ENCODE data around the gene ABCB4.
"Not testable (repeated sequence)": the region's sequence is repeated elsewhere in the genome, so short reads cannot be mapped to it uniquely, and the experiment has no call there.

ABCB4 gene

DNA sequence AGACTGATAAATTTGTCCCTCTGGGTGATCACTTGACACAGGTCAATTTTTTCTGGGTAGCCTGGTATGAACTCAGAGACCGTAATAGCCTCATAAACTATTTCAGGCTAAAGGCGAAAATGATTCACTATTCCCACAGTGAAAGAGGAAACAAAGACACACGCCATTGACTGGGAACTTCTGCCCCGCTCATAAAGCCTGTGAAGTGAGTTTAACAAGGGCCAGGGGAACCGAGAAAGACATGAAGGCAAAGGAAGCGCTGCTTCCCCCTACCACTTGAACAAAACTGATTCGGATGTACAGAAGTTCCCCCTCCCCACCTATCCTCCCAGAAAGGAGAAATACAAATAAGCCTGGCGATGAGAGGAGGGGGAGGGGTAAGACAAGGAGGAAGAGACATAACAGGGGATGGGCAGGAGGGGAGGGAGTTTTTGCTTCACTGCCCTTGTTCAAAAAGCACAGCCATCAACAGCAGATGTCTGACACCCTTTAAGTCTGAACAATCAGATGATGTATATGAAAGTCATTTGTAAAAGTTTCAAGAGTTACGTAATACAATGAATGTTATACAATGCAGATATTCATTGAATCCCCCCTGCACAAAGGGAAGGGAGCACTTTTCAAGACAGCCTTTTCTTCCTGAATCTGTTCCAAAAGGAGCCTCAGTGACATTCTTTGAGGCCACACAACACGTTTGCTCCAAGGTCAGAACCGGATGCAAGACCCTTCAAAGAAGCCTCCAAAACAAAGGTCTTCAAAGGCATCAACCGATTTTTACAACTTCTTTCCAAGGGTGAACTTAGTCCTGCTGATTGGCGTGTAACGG, 734 bp downstream of the ABCB4 start:
- H3K4me3 ChIP-seq (ENCODE audit: low read length) = peak overlapping the region; percentile 71
- 0 out of 2 replicates have a peak, but pooled peaks cover 4% of the 10 kb centered on the region for H3K4me1 ChIP-seq (ENCODE audit: insufficient read depth, low read length)
- no peaks in the 10 kb centered on the region for H3K9me3 ChIP-seq (ENCODE audit: insufficient read depth, low read depth, low read length)
- no peak overlapping the region for H3K9ac ChIP-seq (ENCODE audit: low read depth, low read length)
- H3K27me3 ChIP-seq (ENCODE audit: insufficient read depth, low read length) = peaks cover 47% of the 10 kb centered on the region
- H3K27ac ChIP-seq (ENCODE audit: low read length) = no peak overlapping the region
- H3K36me3 ChIP-seq (ENCODE audit: insufficient read depth, low read depth, low read length) = no peaks in the 10 kb centered on the region

DNA sequence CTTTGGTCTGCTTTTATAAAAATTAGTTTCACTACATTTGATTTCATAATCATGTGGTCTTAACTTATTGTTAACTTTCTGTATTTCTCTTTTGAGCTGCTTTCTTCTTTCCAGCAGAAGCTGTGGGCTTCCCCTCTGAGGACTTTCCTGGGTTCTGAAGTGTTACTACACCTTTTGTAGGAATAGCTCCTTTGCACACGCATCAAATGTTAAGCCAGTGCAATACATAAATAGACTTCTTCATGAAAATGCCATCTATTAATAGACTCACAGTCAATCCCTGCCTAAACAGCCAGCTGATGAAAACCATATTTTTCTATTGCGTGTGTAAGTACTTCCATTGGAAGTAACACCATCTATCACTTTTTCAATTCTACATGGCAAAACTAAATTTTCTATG, 1.5 kb downstream of the ABCB4 start:
- 0 out of 2 replicates have a peak, but pooled peaks cover 4% of the 10 kb centered on the region for H3K4me1 ChIP-seq (ENCODE audit: insufficient read depth, low read length)
- no peak overlapping the region for H3K9ac ChIP-seq (ENCODE audit: low read depth, low read length)
- H3K4me3 ChIP-seq (ENCODE audit: low read length) = no peak overlapping the region
- H3K36me3 ChIP-seq (ENCODE audit: insufficient read depth, low read depth, low read length) = no peaks in the 10 kb centered on the region
- H3K9me3 ChIP-seq (ENCODE audit: insufficient read depth, low read depth, low read length) = no peaks in the 10 kb centered on the region
- no peak overlapping the region for H3K27ac ChIP-seq (ENCODE audit: low read length)
- peaks cover 47% of the 10 kb centered on the region for H3K27me3 ChIP-seq (ENCODE audit: insufficient read depth, low read length)

DNA sequence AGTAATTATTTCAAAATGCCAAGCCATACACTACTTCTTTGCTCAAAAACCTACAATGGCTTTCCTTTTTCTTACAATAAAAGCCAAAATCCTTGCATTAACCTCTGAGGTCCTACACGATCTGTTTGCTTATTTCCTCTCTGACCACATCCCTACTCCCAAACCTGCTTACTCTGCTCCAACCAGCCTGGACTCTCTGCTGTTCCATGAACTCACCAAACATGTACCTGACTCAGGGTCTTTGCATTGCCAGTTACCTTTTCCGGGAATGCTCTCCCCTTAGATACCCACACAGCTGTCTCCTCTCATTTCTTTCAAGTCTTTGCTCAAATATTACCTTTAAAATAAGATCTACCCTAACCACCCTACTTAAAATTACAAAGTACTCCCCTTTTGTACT, 2.3 kb downstream of the ABCB4 start:
- H3K9ac ChIP-seq (ENCODE audit: low read depth, low read length) = no peak overlapping the region
- H3K4me3 ChIP-seq (ENCODE audit: low read length) = no peak overlapping the region
- no peaks in the 10 kb centered on the region for H3K36me3 ChIP-seq (ENCODE audit: insufficient read depth, low read depth, low read length)
- H3K27me3 ChIP-seq (ENCODE audit: insufficient read depth, low read length) = peaks cover 47% of the 10 kb centered on the region
- H3K9me3 ChIP-seq (ENCODE audit: insufficient read depth, low read depth, low read length) = no peaks in the 10 kb centered on the region
- 0 out of 2 replicates have a peak, but pooled peaks cover 4% of the 10 kb centered on the region for H3K4me1 ChIP-seq (ENCODE audit: insufficient read depth, low read length)
- no peak overlapping the region for H3K27ac ChIP-seq (ENCODE audit: low read length)

DNA sequence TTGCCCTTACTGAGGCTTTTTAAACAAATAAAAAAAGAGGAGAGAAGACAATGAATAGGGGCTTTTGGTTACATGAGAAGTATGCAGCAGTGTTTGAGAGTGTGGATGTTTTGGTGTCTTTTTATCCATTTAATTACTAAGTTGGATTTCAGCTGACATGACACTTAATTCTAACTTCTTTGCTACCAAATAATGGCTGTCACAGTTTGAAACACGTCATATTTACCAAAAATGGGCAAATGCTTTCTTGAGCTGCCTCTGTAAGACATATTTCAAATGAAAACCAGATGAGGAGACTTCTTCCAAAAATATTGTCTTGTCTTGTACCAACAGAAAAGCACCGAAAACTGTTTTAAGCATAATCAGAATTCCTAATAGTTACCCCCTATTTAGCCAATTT, 4.0 kb downstream of the ABCB4 start:
- H3K36me3 ChIP-seq (ENCODE audit: insufficient read depth, low read depth, low read length) = no peaks in the 10 kb centered on the region
- H3K9me3 ChIP-seq (ENCODE audit: insufficient read depth, low read depth, low read length) = no peaks in the 10 kb centered on the region
- 0 out of 2 replicates have a peak, but pooled peaks cover 4% of the 10 kb centered on the region for H3K4me1 ChIP-seq (ENCODE audit: insufficient read depth, low read length)
- no peak overlapping the region for H3K27ac ChIP-seq (ENCODE audit: low read length)
- peaks cover 34% of the 10 kb centered on the region for H3K27me3 ChIP-seq (ENCODE audit: insufficient read depth, low read length)
- H3K9ac ChIP-seq (ENCODE audit: low read depth, low read length) = no peak overlapping the region
- H3K4me3 ChIP-seq (ENCODE audit: low read length) = no peak overlapping the region

DNA sequence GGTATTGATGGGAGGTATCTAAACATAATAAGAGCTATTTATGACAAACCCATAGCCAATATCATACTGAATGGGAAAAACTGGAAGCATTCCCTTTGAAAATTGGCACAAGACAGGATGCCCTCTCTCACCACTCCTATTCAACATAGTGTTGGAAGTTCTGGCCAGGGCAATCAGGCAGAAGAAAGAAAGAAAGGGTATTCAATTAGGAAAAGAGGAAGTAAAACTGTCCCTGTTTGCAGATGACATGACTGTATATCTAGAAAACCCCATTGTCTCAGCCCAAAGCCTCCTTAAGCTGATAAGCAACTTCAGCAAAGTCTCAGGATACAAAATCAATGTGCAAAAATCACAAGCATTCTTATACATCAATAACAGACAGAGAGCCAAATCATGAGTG, 6.3 kb downstream of the ABCB4 start:
- not testable (repeated sequence) for H3K36me3 ChIP-seq (ENCODE audit: insufficient read depth, low read depth, low read length); H3K9ac ChIP-seq (ENCODE audit: low read depth, low read length); H3K27ac ChIP-seq (ENCODE audit: low read length); H3K9me3 ChIP-seq (ENCODE audit: insufficient read depth, low read depth, low read length); H3K4me3 ChIP-seq (ENCODE audit: low read length); H3K4me1 ChIP-seq (ENCODE audit: insufficient read depth, low read length)
- peaks cover 13% of the 10 kb centered on the region; the same call in 1 of the 2 replicates for H3K27me3 ChIP-seq (ENCODE audit: insufficient read depth, low read length)

DNA sequence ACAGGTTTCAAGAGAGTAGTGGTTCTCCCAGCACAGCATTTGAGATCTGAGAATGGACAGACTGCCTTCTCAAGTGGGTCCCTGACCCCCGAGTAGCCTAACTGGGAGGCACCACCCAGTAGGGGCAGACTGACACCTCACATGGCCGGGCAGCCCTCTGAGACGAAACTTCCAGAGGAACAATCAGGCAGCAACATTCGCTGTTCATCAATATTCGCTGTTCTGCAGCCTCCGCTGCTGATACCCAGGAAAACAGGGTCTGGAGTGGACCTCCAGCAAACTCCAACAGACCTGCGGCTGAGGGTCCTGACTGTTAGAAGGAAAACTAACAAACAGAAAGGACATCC, 10.0 kb downstream of the ABCB4 start:
- H3K27me3 ChIP-seq (ENCODE audit: insufficient read depth, low read length); H3K27ac ChIP-seq (ENCODE audit: low read length); H3K9me3 ChIP-seq (ENCODE audit: insufficient read depth, low read depth, low read length); H3K9ac ChIP-seq (ENCODE audit: low read depth, low read length); H3K36me3 ChIP-seq (ENCODE audit: insufficient read depth, low read depth, low read length): not testable (repeated sequence)
- Histone ChIP-seq H3K4me1 (ENCODE audit: insufficient read depth, low read length) (peaks cover 10% of the 10 kb centered on the region; the same call in 1 of the 2 replicates), H3K4me3 (ENCODE audit: low read length) (0 out of 2 replicates have a peak overlapping the region, but pooled peaks have one; percentile 52)

DNA sequence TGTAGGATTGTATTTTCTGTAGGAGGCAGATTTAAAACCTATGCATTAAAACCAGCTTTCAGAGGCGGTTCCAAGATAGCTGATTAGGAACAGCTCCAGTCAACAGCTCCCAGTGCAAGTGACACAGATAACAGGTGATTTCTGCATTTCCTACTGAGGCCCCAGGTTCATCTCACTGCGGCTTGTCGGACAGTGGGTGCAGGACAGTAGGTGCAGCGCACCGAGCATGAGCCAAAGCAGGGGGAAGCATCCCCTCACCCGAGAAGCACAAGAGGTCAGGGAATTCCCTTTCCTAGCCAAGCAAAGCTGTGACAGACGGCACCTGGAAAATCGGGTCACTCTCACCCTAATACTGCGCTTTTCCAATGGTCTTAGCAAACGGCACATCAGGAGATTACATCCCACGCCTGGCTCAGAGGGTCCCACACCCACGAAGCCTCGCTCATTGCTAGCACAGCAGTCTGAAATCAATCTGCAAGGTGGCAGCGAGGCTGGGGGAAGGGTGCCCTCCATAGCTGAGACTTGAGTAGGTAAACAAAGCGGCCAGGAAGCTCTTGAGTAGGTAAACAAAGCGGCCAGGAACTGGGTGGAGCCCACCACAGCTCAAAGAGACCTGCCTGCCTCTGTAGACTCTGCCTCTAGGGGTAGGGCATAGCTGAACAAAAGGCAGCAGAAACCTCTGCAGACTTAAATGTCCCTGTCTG, 10.5 kb downstream of the ABCB4 start:
- peak overlapping the region; percentile 52; the same call in 1 of the 2 replicates for H3K4me3 ChIP-seq (ENCODE audit: low read length)
- H3K9ac ChIP-seq (ENCODE audit: low read depth, low read length) = peak overlapping the region; percentile 41; the same call in 1 of the 2 replicates

DNA sequence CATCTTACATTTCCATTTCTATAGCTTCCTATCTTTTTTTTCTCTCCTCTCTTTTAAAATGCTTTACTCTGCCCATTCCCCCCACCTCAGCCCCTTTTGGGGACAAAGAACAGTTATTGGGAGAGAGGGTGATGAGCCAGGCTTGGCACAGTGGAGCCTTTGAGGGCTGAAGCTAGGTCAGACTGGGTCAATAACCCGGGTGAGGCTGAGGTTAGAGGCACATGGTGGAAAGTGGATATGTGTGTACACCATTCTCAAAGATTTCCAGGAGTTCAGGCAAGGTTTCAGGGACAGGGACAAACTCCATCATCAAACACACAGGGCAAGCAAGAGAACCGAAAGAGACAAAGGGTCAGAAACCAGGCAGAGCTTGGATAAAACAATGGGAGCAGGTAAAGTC, 11.5 kb downstream of the ABCB4 start:
- Histone ChIP-seq H3K36me3 (ENCODE audit: insufficient read depth, low read depth, low read length) (no peaks in the 10 kb centered on the region), H3K27me3 (ENCODE audit: insufficient read depth, low read length) (no peaks in the 10 kb centered on the region), H3K9ac (ENCODE audit: low read depth, low read length) (no peak overlapping the region), H3K4me3 (ENCODE audit: low read length) (no peak overlapping the region), H3K4me1 (ENCODE audit: insufficient read depth, low read length) (peaks cover 10% of the 10 kb centered on the region; the same call in 1 of the 2 replicates), H3K9me3 (ENCODE audit: insufficient read depth, low read depth, low read length) (no peaks in the 10 kb centered on the region), H3K27ac (ENCODE audit: low read length) (no peak overlapping the region)

More for the DNA sequence above, 10.5 kb downstream of the ABCB4 start:
- H3K36me3 ChIP-seq (ENCODE audit: insufficient read depth, low read depth, low read length); H3K27me3 ChIP-seq (ENCODE audit: insufficient read depth, low read length); H3K27ac ChIP-seq (ENCODE audit: low read length); H3K9me3 ChIP-seq (ENCODE audit: insufficient read depth, low read depth, low read length): not testable (repeated sequence)
- H3K4me1 ChIP-seq (ENCODE audit: insufficient read depth, low read length) = peaks cover 10% of the 10 kb centered on the region; the same call in 1 of the 2 replicates

DNA sequence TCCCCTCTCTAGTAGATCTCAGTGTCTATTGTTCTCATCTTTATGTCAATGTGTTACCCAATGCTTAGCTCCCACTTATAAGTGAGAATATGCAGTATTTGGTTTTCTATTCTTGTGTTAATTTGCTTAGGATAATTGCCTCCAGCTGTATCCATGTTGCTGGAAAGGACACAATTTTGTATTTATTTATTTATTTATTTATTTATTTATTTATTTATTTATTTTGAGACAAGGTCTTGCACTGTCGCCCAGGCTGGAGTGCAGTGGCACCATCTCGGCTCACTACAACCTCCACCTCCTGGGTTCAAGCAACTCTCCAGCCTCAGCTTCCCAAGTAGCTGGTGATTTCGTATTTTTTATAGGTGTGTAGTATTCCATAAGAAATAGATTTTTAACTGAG, 15.0 kb downstream of the ABCB4 start:
- H3K9me3 ChIP-seq (ENCODE audit: insufficient read depth, low read depth, low read length); H3K27ac ChIP-seq (ENCODE audit: low read length); H3K27me3 ChIP-seq (ENCODE audit: insufficient read depth, low read length); H3K36me3 ChIP-seq (ENCODE audit: insufficient read depth, low read depth, low read length); H3K4me3 ChIP-seq (ENCODE audit: low read length); H3K9ac ChIP-seq (ENCODE audit: low read depth, low read length): not testable (repeated sequence)
- peaks cover 10% of the 10 kb centered on the region; the same call in 1 of the 2 replicates for H3K4me1 ChIP-seq (ENCODE audit: insufficient read depth, low read length)

DNA sequence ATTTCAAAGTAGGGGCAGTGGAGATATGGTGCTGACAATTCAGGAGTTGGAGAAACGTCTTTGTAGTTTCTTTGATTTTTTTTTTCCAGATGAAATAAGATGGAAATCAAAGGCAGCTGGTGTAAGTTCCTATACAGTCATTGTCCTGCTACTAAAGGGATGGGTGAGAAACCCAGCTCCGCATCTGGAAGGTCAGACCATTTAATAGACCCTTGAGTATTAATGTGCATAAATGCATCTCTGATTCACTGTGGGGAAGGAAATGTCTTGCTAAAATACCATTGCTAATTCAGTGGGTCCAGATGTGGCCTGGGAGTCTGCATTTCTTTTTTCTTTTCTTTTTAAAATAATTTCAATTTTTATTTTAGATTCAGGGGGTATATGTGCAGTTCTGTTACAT, 15.5 kb downstream of the ABCB4 start:
- Histone ChIP-seq H3K36me3 (ENCODE audit: insufficient read depth, low read depth, low read length) (no peaks in the 10 kb centered on the region), H3K4me3 (ENCODE audit: low read length) (no peak overlapping the region), H3K27ac (ENCODE audit: low read length) (no peak overlapping the region), H3K9ac (ENCODE audit: low read depth, low read length) (no peak overlapping the region), H3K4me1 (ENCODE audit: insufficient read depth, low read length) (peaks cover 10% of the 10 kb centered on the region; the same call in 1 of the 2 replicates), H3K9me3 (ENCODE audit: insufficient read depth, low read depth, low read length) (no peaks in the 10 kb centered on the region), H3K27me3 (ENCODE audit: insufficient read depth, low read length) (no peaks in the 10 kb centered on the region)

DNA sequence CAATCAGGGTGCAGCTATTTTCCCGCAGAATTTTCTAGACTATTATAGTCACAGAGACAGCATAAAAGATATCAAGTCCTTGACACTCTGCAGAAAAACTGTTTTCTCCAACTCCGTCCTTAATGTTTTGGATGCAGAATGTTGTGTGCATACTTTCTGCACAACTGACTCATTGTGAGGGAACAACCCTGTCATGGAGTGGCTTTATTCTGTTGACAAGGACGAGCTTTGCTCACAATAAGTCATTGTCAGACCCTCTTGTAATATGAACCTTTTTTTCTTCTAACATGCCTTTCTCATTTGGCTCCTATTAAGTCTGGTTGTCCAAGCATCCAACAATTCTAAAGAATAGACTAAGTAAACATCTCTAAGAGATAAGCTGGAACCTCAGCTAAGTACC, 17.3 kb downstream of the ABCB4 start:
- no peaks in the 10 kb centered on the region for H3K36me3 ChIP-seq (ENCODE audit: insufficient read depth, low read depth, low read length)
- H3K27me3 ChIP-seq (ENCODE audit: insufficient read depth, low read length) = no peaks in the 10 kb centered on the region
- no peak overlapping the region for H3K4me3 ChIP-seq (ENCODE audit: low read length)
- H3K9ac ChIP-seq (ENCODE audit: low read depth, low read length) = no peak overlapping the region
- H3K4me1 ChIP-seq (ENCODE audit: insufficient read depth, low read length) = no peaks in the 10 kb centered on the region
- no peaks in the 10 kb centered on the region for H3K9me3 ChIP-seq (ENCODE audit: insufficient read depth, low read depth, low read length)
- no peak overlapping the region for H3K27ac ChIP-seq (ENCODE audit: low read length)

DNA sequence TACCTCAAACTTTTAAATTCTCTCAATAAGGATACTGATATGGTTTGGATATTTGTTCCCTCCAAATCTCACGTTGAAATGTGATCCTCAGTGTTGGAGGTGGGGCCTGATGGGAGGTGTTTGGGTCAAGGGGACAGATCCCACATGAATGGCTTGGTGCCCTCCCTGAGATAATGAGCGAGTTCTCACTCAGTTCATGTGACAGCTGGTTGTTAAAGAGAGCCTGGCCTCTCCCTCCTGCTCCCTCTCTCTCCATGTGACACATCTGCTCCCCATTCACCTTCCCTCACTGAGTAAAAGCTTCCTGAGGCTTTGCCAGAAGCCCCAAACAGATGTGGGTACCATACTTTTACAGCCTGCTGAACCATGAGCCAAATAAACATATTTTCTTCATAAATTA, 19.2 kb downstream of the ABCB4 start:
- Histone ChIP-seq H3K9ac (ENCODE audit: low read depth, low read length) (no peak overlapping the region), H3K9me3 (ENCODE audit: insufficient read depth, low read depth, low read length) (no peaks in the 10 kb centered on the region), H3K36me3 (ENCODE audit: insufficient read depth, low read depth, low read length) (no peaks in the 10 kb centered on the region), H3K27me3 (ENCODE audit: insufficient read depth, low read length) (no peaks in the 10 kb centered on the region), H3K4me3 (ENCODE audit: low read length) (no peak overlapping the region), H3K27ac (ENCODE audit: low read length) (no peak overlapping the region), H3K4me1 (ENCODE audit: insufficient read depth, low read length) (no peaks in the 10 kb centered on the region)
